Glomerular visceral epithelial cell (primary cell): ENCODE measurements around the gene THEM4.

Experiments
- DNase-seq: peaks from one replicate; pipeline ENCODE4 v3.0.0-alpha.2; 2016; ENCODE audit errors: extremely low spot score

THEM4 gene

GRCh38 chr1:151909167-151910149 is at the start of gene THEM4:
Gene THEM4 (minus strand): TSS chr1:151909511. CDS start chr1:151909458, 53 bp downstream.
- peak; percentile 99 for DNase-seq

GRCh38 chr1:151958959-151959358 is 49.6 kb upstream of the THEM4 start:
- DNase-seq, result no peak

GRCh38 chr1:151956957-151957497 is 47.7 kb upstream of the THEM4 start:
- DNase-seq, result no peak

- DNase-seq, result no peak
Measured at GRCh38 chr1:151953409-151954094, 44.2 kb upstream of the THEM4 start.

GRCh38 chr1:151952811-151953210 is 43.5 kb upstream of the THEM4 start:
- no peak for DNase-seq

- DNase-seq, result no peak
Measured at GRCh38 chr1:151949371-151950193, 40.3 kb upstream of the THEM4 start.

GRCh38 chr1:151948506-151948905 is 39.2 kb upstream of the THEM4 start:
- DNase-seq, result no peak

GRCh38 chr1:151947140-151947539 is 37.8 kb upstream of the THEM4 start:
- no peak for DNase-seq

GRCh38 chr1:151945725-151946722 is 36.7 kb upstream of the THEM4 start:
- DNase-seq, result peak; percentile 94

- DNase-seq, result no peak
Measured at GRCh38 chr1:151944857-151945575, 35.7 kb upstream of the THEM4 start.

GRCh38 chr1:151944126-151944856 is 35.0 kb upstream of the THEM4 start:
- peak; percentile 23 for DNase-seq

GRCh38 chr1:151943591-151943990 is 34.3 kb upstream of the THEM4 start:
- peak; percentile 50 for DNase-seq

- DNase-seq, result peak; percentile 79
Measured at GRCh38 chr1:151942882-151943281, 33.6 kb upstream of the THEM4 start.

GRCh38 chr1:151940541-151940940 is 31.2 kb upstream of the THEM4 start:
- DNase-seq, result no peak

- no peak for DNase-seq
Measured at GRCh38 chr1:151939779-151940178, 30.5 kb upstream of the THEM4 start.

- DNase-seq, result no peak
Measured at GRCh38 chr1:151939141-151939540, 29.8 kb upstream of the THEM4 start.

GRCh38 chr1:151936653-151937052 is 27.3 kb upstream of the THEM4 start:
- no peak for DNase-seq

GRCh38 chr1:151935894-151936602 is 26.7 kb upstream of the THEM4 start:
- no peak for DNase-seq
